ENCODE measurements around the gene NPHP1. TPM values are rescaled to one million over a fixed set of nuclear protein-coding genes. Genes with fewer than 3 reads are reported as not detected.

NPHP1 gene
- polyA plus RNA-seq, 1 donor from 2014 or later = 8.0 TPM

DNA sequence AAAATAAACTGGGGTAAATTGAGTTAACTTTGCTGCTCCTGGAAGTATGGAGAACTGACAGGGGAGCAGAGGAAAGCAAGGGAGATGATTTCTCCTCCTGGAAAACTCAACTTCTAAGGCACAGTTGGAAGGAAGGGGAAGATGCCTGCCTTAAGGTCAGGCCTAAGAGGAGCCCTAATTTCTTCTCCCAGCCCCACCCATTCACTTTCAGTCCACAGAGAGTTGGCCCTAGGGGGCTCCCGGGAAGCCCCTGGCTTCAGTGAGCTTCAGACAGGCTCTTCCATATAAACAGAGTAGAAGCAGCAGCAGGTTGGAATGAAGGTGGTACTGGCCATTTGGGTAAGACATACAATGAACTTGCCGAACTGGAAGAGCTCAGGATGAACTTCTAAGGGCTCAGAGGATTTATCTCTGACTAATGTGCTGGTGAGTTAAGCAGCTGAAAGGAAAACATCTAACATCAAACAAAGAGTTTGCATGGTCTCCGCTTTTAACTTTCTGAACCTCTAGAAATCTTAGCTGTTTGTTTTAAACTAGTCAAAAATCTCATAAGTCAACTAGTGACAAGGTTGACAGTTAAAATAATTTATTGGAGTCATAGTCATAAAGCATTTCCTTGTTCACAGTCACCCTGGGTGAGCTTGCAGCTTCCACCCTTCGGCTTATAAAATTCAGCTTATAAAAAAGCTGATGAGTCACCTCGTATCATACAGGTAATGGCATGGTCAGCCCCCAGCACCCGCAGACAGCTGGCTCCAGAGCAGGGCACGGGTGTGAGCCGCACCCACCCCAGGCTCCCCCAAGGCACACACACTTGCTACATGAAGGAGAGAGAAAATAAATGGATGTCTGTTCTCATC, 99.0 kb downstream of the NPHP1 start:
- no peak for TF ChIP-seq RAD21 (conservative IDR thresholded peaks at IDR 0.05)
- no peak for TF ChIP-seq SMC3 (conservative IDR thresholded peaks at IDR 0.05; ENCODE audit: poor library complexity)
- no peak for TF ChIP-seq TAF1 (IDR thresholded peaks at IDR 0.05; ENCODE audit: low read depth)
- TF ChIP-seq EZH2 (IDR thresholded peaks at IDR 0.05; ENCODE audit: borderline replicate concordance, insufficient read depth, low read length, poor library complexity, severe bottlenecking) = no peak
- TF ChIP-seq, protein P1, sequence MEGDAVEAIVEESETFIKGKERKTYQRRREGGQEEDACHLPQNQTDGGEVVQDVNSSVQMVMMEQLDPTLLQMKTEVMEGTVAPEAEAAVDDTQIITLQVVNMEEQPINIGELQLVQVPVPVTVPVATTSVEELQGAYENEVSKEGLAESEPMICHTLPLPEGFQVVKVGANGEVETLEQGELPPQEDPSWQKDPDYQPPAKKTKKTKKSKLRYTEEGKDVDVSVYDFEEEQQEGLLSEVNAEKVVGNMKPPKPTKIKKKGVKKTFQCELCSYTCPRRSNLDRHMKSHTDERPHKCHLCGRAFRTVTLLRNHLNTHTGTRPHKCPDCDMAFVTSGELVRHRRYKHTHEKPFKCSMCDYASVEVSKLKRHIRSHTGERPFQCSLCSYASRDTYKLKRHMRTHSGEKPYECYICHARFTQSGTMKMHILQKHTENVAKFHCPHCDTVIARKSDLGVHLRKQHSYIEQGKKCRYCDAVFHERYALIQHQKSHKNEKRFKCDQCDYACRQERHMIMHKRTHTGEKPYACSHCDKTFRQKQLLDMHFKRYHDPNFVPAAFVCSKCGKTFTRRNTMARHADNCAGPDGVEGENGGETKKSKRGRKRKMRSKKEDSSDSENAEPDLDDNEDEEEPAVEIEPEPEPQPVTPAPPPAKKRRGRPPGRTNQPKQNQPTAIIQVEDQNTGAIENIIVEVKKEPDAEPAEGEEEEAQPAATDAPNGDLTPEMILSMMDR (IDR thresholded peaks at IDR 0.05; ENCODE audit: poor library complexity, severe bottlenecking) = no peak
- TF ChIP-seq, protein P2, sequence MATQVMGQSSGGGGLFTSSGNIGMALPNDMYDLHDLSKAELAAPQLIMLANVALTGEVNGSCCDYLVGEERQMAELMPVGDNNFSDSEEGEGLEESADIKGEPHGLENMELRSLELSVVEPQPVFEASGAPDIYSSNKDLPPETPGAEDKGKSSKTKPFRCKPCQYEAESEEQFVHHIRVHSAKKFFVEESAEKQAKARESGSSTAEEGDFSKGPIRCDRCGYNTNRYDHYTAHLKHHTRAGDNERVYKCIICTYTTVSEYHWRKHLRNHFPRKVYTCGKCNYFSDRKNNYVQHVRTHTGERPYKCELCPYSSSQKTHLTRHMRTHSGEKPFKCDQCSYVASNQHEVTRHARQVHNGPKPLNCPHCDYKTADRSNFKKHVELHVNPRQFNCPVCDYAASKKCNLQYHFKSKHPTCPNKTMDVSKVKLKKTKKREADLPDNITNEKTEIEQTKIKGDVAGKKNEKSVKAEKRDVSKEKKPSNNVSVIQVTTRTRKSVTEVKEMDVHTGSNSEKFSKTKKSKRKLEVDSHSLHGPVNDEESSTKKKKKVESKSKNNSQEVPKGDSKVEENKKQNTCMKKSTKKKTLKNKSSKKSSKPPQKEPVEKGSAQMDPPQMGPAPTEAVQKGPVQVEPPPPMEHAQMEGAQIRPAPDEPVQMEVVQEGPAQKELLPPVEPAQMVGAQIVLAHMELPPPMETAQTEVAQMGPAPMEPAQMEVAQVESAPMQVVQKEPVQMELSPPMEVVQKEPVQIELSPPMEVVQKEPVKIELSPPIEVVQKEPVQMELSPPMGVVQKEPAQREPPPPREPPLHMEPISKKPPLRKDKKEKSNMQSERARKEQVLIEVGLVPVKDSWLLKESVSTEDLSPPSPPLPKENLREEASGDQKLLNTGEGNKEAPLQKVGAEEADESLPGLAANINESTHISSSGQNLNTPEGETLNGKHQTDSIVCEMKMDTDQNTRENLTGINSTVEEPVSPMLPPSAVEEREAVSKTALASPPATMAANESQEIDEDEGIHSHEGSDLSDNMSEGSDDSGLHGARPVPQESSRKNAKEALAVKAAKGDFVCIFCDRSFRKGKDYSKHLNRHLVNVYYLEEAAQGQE (IDR thresholded peaks at IDR 0.05; ENCODE audit: borderline replicate concordance) = no peak
- no peak for TF ChIP-seq EP300 (conservative IDR thresholded peaks at IDR 0.05; ENCODE audit: poor library complexity, severe bottlenecking)
- TF ChIP-seq POLR2AphosphoS5 (IDR thresholded peaks at IDR 0.05) = no peak
- no peak for TF ChIP-seq MXI1 (conservative IDR thresholded peaks at IDR 0.05; ENCODE audit: poor library complexity, severe bottlenecking)

DNA sequence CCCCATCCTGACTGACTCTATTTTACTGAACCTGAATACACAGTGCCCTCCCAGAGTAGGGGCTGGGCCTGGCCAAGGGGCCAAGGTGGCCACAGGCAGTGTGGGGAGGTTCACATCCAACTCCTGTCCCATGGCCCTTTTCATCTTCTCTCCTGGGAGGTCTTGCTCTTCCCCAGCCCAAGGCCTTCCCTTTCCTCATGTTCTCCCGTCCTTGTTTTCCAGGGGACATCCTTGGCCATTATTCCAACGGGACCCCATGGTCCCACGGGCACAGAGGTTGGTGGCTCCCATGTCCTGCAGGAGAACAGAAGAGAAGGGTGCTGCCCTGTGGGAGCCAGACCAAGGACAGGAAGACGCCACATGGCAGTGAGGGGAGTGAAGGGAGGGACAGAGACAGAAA, 99.6 kb downstream of the NPHP1 start:
- Histone ChIP-seq H3K9me2 (ENCODE audit: insufficient read depth, low read length) (no peaks in the 10 kb centered on the region), H3K27ac (ENCODE audit: low read length) (no peak overlapping the region), H2AFZ (ENCODE audit: low read depth, low read length) (no peak overlapping the region), H3K9ac (ENCODE audit: low read length) (no peak overlapping the region), H3K4me3 (ENCODE audit: low read length) (no peak overlapping the region), H3F3A (ENCODE audit: insufficient read depth, low read length, poor library complexity, severe bottlenecking) (no peaks in the 10 kb centered on the region), H3K27me3 (ENCODE audit: insufficient read depth, low read depth, low read length) (no peaks in the 10 kb centered on the region), H3K9me3 (ENCODE audit: low read length) (no peaks in the 10 kb centered on the region), H3K79me2 (replicated peaks; ENCODE audit: insufficient read depth, low read length) (no peaks in the 10 kb centered on the region), H4K20me1 (ENCODE audit: insufficient read depth) (no peaks in the 10 kb centered on the region), H3K36me3 (ENCODE audit: insufficient read depth, low read length) (no peaks in the 10 kb centered on the region), H3K4me2 (ENCODE audit: low read length) (no peak overlapping the region)
- no peak for TF ChIP-seq TAF1 (IDR thresholded peaks at IDR 0.05; ENCODE audit: low read depth)
- no peak for TF ChIP-seq RAD21 (conservative IDR thresholded peaks at IDR 0.05)

More for the DNA sequence above, 99.0 kb downstream of the NPHP1 start:
- Histone ChIP-seq H3K4me3 (ENCODE audit: low read length) (no peak overlapping the region), H2AFZ (ENCODE audit: low read depth, low read length) (no peak overlapping the region), H3K27me3 (ENCODE audit: insufficient read depth, low read depth, low read length) (no peaks in the 10 kb centered on the region), H3K4me2 (ENCODE audit: low read length) (no peak overlapping the region), H4K20me1 (ENCODE audit: insufficient read depth) (no peaks in the 10 kb centered on the region), H3K9ac (ENCODE audit: low read length) (no peak overlapping the region), H3K9me3 (ENCODE audit: low read length) (no peaks in the 10 kb centered on the region), H3F3A (ENCODE audit: insufficient read depth, low read length, poor library complexity, severe bottlenecking) (no peaks in the 10 kb centered on the region), H3K9me2 (ENCODE audit: insufficient read depth, low read length) (no peaks in the 10 kb centered on the region), H3K27ac (ENCODE audit: low read length) (no peak overlapping the region), H3K36me3 (ENCODE audit: insufficient read depth, low read length) (no peaks in the 10 kb centered on the region), H3K79me2 (replicated peaks; ENCODE audit: insufficient read depth, low read length) (no peaks in the 10 kb centered on the region)
